H1 (cell line): ENCODE data around the gene KRTAP19-8.

Experiments
- ASH2L ChIP-seq: fragments of 200-600, 300-600 bp; sonication (generic); IDR thresholded peaks from one replicate; pipeline ENCODE4 v1.7.1; 2017; ENCODE audit warnings: low read length
- EP300 ChIP-seq, 2 experiments: IDR thresholded peaks; 1 replicate in 1 of 2; 2 replicates in 1 of 2; pipeline ENCODE4 v1.6.1; 2011 to 2012; ENCODE audit warnings: low read depth in 2 of 2, low read length in 2 of 2, mild to moderate bottlenecking in 2 of 2, borderline replicate concordance in 1 of 2, inconsistent platforms in 1 of 2, moderate library complexity in 1 of 2
- JUND ChIP-seq: IDR thresholded peaks from 2 replicates; pipeline ENCODE4 v1.6.1; 2011; ENCODE audit warnings: mild to moderate bottlenecking, improper control_type of control experiment, low read length
- POLR2A ChIP-seq, 2 experiments: IDR thresholded peaks; 1 replicate in 1 of 2; 2 replicates in 1 of 2; pipeline ENCODE4 v1.6.1; 2011; ENCODE audit warnings: low read depth in 2 of 2, low read length in 2 of 2, mild to moderate bottlenecking in 2 of 2; ENCODE audit errors: control extremely low read depth in 1 of 2
- POLR2AphosphoS5 ChIP-seq: IDR thresholded peaks from 2 replicates; pipeline ENCODE4 v1.6.1; 2011; ENCODE audit warnings: low read depth, low read length
- SIN3A ChIP-seq, 2 experiments: IDR thresholded peaks in 1 of 2; conservative IDR thresholded peaks in 1 of 2; 2 replicates each; pipeline ENCODE4 v1.6.1; 2011 to 2012; ENCODE audit warnings: low read length in 2 of 2, improper control_type of control experiment in 1 of 2, low read depth in 1 of 2, mild to moderate bottlenecking in 1 of 2
- SIX5 ChIP-seq: IDR thresholded peaks from 2 replicates; pipeline ENCODE4 v1.6.1; 2011; ENCODE audit warnings: mild to moderate bottlenecking, low read depth, low read length
- SUZ12 ChIP-seq: fragments of 200-600 bp; sonication (generic); IDR thresholded peaks from 2 replicates; pipeline ENCODE4 v1.6.1; 2012; ENCODE audit warnings: mild to moderate bottlenecking, inconsistent platforms, low read length, moderate library complexity, mixed read lengths
- TAF1 ChIP-seq: IDR thresholded peaks from 2 replicates; pipeline ENCODE4 v1.6.1; 2011; ENCODE audit warnings: mild to moderate bottlenecking, low read depth, low read length
- TBP ChIP-seq: IDR thresholded peaks from 2 replicates; pipeline ENCODE4 v1.6.1; 2011; ENCODE audit warnings: low read depth, low read length, improper control_type of control experiment
- TF ChIP-seq, protein P1 (sequence below), 3 experiments: IDR thresholded peaks; 1 replicate in 2 of 3; 2 replicates in 1 of 3; pipeline versions ENCODE4 v1.5.1 to v1.6.1; 2011; ENCODE audit warnings: low read length in 3 of 3, mild to moderate bottlenecking in 3 of 3, inconsistent platforms in 2 of 3, low read depth in 1 of 3, moderate library complexity in 1 of 3; ENCODE audit not compliant: insufficient read depth in 1 of 3; ENCODE audit errors: control extremely low read depth in 1 of 3

DNA sequence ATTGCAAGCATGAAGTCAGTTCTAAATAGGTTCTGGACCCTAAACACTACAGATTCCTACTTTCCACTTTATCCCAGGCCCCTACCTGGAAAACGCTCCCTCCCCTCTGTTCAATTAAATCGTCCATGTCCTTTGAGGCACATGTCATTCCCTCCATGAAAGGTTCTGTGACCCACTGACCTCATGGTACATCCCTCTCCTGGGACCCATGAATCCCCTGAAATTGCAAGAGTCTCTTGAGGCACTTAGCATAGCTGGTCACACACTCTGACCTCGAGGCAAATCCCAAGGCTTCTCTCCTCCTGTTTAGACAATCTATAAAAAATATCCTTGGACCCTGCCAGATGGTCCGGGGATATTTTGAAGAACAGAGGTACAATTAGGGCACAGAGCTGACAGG, 34.3 kb upstream of the KRTAP19-8 start:
- TF ChIP-seq POLR2AphosphoS5, result no peak
- TF ChIP-seq, protein P1, sequence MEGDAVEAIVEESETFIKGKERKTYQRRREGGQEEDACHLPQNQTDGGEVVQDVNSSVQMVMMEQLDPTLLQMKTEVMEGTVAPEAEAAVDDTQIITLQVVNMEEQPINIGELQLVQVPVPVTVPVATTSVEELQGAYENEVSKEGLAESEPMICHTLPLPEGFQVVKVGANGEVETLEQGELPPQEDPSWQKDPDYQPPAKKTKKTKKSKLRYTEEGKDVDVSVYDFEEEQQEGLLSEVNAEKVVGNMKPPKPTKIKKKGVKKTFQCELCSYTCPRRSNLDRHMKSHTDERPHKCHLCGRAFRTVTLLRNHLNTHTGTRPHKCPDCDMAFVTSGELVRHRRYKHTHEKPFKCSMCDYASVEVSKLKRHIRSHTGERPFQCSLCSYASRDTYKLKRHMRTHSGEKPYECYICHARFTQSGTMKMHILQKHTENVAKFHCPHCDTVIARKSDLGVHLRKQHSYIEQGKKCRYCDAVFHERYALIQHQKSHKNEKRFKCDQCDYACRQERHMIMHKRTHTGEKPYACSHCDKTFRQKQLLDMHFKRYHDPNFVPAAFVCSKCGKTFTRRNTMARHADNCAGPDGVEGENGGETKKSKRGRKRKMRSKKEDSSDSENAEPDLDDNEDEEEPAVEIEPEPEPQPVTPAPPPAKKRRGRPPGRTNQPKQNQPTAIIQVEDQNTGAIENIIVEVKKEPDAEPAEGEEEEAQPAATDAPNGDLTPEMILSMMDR (IDR thresholded peaks at IDR 0.05; ENCODE audit: control extremely low read depth in 1 of 3, insufficient read depth in 1 of 3, low read depth in 1 of 3, low read length in 3 of 3), result no peak
- TF ChIP-seq TBP, result no peak
- no peak for TF ChIP-seq ASH2L
- TF ChIP-seq JUND, result no peak
- TF ChIP-seq TAF1, result no peak
- no peak for TF ChIP-seq SIN3A (conservative IDR thresholded peaks at IDR 0.05 in 1 of 2, IDR thresholded peaks at IDR 0.05 in 1 of 2; ENCODE audit: low read depth in 1 of 2, low read length in 2 of 2)
- TF ChIP-seq SUZ12, result no peak
- TF ChIP-seq POLR2A (IDR thresholded peaks at IDR 0.05; ENCODE audit: control extremely low read depth in 1 of 2, low read depth in 2 of 2, low read length in 2 of 2), result no peak
- no peak for TF ChIP-seq EP300 (IDR thresholded peaks at IDR 0.05; ENCODE audit: borderline replicate concordance in 1 of 2, low read depth in 2 of 2, low read length in 2 of 2)
- TF ChIP-seq SIX5, result no peak
